ENCODE results near the gene FKBP15. TPM values are rescaled to one million over a fixed set of nuclear protein-coding genes. Genes with fewer than 3 reads are reported as not detected.

The FKBP15 gene
- total and polyA plus RNA-seq, 2 of the 8 experiments (the other 6 are each of a cell fraction or from before 2014, with no cell fraction given) = 9.9 to 13.8 TPM

DNA sequence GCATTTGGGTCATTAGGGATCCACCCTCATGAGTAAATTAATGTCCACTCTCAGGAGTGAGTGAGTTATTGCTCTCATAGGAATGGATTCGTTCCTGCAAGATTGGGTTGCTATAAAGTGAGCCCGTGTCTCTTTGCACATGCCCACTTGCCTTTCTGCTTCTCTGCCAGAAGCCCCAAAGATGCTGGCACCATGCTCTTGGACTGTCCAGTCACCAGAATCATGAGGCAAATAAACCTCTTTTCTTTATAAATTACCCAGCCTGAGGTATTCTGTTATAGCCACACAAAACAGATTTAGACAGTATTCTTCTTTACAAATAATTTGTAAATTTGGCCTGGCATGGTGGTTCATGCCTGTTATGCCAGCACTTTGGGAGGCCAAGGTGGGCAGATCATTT lies 29.7 kb upstream of the FKBP15 start (continued):
- TF ChIP-seq, protein P1, sequence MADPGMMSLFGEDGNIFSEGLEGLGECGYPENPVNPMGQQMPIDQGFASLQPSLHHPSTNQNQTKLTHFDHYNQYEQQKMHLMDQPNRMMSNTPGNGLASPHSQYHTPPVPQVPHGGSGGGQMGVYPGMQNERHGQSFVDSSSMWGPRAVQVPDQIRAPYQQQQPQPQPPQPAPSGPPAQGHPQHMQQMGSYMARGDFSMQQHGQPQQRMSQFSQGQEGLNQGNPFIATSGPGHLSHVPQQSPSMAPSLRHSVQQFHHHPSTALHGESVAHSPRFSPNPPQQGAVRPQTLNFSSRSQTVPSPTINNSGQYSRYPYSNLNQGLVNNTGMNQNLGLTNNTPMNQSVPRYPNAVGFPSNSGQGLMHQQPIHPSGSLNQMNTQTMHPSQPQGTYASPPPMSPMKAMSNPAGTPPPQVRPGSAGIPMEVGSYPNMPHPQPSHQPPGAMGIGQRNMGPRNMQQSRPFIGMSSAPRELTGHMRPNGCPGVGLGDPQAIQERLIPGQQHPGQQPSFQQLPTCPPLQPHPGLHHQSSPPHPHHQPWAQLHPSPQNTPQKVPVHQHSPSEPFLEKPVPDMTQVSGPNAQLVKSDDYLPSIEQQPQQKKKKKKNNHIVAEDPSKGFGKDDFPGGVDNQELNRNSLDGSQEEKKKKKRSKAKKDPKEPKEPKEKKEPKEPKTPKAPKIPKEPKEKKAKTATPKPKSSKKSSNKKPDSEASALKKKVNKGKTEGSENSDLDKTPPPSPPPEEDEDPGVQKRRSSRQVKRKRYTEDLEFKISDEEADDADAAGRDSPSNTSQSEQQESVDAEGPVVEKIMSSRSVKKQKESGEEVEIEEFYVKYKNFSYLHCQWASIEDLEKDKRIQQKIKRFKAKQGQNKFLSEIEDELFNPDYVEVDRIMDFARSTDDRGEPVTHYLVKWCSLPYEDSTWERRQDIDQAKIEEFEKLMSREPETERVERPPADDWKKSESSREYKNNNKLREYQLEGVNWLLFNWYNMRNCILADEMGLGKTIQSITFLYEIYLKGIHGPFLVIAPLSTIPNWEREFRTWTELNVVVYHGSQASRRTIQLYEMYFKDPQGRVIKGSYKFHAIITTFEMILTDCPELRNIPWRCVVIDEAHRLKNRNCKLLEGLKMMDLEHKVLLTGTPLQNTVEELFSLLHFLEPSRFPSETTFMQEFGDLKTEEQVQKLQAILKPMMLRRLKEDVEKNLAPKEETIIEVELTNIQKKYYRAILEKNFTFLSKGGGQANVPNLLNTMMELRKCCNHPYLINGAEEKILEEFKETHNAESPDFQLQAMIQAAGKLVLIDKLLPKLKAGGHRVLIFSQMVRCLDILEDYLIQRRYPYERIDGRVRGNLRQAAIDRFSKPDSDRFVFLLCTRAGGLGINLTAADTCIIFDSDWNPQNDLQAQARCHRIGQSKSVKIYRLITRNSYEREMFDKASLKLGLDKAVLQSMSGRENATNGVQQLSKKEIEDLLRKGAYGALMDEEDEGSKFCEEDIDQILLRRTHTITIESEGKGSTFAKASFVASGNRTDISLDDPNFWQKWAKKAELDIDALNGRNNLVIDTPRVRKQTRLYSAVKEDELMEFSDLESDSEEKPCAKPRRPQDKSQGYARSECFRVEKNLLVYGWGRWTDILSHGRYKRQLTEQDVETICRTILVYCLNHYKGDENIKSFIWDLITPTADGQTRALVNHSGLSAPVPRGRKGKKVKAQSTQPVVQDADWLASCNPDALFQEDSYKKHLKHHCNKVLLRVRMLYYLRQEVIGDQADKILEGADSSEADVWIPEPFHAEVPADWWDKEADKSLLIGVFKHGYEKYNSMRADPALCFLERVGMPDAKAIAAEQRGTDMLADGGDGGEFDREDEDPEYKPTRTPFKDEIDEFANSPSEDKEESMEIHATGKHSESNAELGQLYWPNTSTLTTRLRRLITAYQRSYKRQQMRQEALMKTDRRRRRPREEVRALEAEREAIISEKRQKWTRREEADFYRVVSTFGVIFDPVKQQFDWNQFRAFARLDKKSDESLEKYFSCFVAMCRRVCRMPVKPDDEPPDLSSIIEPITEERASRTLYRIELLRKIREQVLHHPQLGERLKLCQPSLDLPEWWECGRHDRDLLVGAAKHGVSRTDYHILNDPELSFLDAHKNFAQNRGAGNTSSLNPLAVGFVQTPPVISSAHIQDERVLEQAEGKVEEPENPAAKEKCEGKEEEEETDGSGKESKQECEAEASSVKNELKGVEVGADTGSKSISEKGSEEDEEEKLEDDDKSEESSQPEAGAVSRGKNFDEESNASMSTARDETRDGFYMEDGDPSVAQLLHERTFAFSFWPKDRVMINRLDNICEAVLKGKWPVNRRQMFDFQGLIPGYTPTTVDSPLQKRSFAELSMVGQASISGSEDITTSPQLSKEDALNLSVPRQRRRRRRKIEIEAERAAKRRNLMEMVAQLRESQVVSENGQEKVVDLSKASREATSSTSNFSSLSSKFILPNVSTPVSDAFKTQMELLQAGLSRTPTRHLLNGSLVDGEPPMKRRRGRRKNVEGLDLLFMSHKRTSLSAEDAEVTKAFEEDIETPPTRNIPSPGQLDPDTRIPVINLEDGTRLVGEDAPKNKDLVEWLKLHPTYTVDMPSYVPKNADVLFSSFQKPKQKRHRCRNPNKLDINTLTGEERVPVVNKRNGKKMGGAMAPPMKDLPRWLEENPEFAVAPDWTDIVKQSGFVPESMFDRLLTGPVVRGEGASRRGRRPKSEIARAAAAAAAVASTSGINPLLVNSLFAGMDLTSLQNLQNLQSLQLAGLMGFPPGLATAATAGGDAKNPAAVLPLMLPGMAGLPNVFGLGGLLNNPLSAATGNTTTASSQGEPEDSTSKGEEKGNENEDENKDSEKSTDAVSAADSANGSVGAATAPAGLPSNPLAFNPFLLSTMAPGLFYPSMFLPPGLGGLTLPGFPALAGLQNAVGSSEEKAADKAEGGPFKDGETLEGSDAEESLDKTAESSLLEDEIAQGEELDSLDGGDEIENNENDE (IDR thresholded peaks at IDR 0.05; ENCODE audit: insufficient replicate concordance, low read length) = no peak
- TF ChIP-seq TAF1 (IDR thresholded peaks at IDR 0.05; ENCODE audit: low read depth, low read length) (no peak), RBBP5 (IDR thresholded peaks at IDR 0.05; ENCODE audit: borderline replicate concordance, low read depth, low read length) (no peak), POU5F1 (IDR thresholded peaks at IDR 0.05; ENCODE audit: low read depth, low read length) (no peak), CTBP2 (IDR thresholded peaks at IDR 0.05; ENCODE audit: borderline replicate concordance, insufficient read depth, insufficient read length, low read length) (no peak)
- TF ChIP-seq, protein P2, sequence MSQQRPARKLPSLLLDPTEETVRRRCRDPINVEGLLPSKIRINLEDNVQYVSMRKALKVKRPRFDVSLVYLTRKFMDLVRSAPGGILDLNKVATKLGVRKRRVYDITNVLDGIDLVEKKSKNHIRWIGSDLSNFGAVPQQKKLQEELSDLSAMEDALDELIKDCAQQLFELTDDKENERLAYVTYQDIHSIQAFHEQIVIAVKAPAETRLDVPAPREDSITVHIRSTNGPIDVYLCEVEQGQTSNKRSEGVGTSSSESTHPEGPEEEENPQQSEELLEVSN (IDR thresholded peaks at IDR 0.05) = no peak
- TF ChIP-seq, protein P3, sequence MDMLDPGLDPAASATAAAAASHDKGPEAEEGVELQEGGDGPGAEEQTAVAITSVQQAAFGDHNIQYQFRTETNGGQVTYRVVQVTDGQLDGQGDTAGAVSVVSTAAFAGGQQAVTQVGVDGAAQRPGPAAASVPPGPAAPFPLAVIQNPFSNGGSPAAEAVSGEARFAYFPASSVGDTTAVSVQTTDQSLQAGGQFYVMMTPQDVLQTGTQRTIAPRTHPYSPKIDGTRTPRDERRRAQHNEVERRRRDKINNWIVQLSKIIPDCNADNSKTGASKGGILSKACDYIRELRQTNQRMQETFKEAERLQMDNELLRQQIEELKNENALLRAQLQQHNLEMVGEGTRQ (IDR thresholded peaks at IDR 0.05; ENCODE audit: low read length) = no peak

All from H1 (cell line).